GM19463 (cell line): ENCODE measurements around the gene CNMD.
"Not testable (repeated sequence)": the region's sequence is repeated elsewhere in the genome, so short reads cannot be mapped to it uniquely, and the experiment has no call there.

Experiments
- ATAC-seq: cut with Tn5 transposase; IDR thresholded peaks from one replicate; pipeline ENCODE4 v1.9.1; 2021; ENCODE audit warnings: mild to moderate bottlenecking, moderate library complexity; ENCODE audit not compliant: unreplicated experiment

CNMD gene

GRCh38 chr13:52746141-52746540 lies 6.5 kb upstream of the CNMD start:
- ATAC-seq = no peak

- no peak for ATAC-seq
These were observed 5.3 kb upstream of the CNMD start for GRCh38 chr13:52744842-52745375.

- ATAC-seq = no peak
These were observed 4.4 kb upstream of the CNMD start for GRCh38 chr13:52743988-52744387.

GRCh38 chr13:52743569-52743968 lies 3.9 kb upstream of the CNMD start:
- ATAC-seq = no peak

GRCh38 chr13:52738719-52739467 lies 727 bp downstream of the CNMD start:
- peak; percentile 72 for ATAC-seq

- no peak for ATAC-seq
These were observed 1.7 kb downstream of the CNMD start for GRCh38 chr13:52737965-52738364.

- no peak for ATAC-seq
These were observed 2.2 kb downstream of the CNMD start for GRCh38 chr13:52737451-52737850.

GRCh38 chr13:52736891-52737290 lies 2.7 kb downstream of the CNMD start:
- no peak for ATAC-seq

- no peak for ATAC-seq
These were observed 5.5 kb downstream of the CNMD start for GRCh38 chr13:52734075-52734623.

GRCh38 chr13:52726258-52726657 lies 13.4 kb downstream of the CNMD start:
- no peak for ATAC-seq

GRCh38 chr13:52725302-52725701 lies 14.3 kb downstream of the CNMD start:
- ATAC-seq = no peak

- no peak for ATAC-seq
These were observed 16.4 kb downstream of the CNMD start for GRCh38 chr13:52723181-52723580.

GRCh38 chr13:52721356-52721755 lies 18.3 kb downstream of the CNMD start:
- ATAC-seq = not testable (repeated sequence)

GRCh38 chr13:52720904-52721303 lies 18.7 kb downstream of the CNMD start:
- ATAC-seq = not testable (repeated sequence)

- no peak for ATAC-seq
These were observed 25.7 kb downstream of the CNMD start for GRCh38 chr13:52713894-52714293.

- ATAC-seq = no peak
These were observed 27.2 kb downstream of the CNMD start for GRCh38 chr13:52712385-52712784.

- ATAC-seq = no peak
These were observed 28.3 kb downstream of the CNMD start for GRCh38 chr13:52711286-52711685.

- not testable (repeated sequence) for ATAC-seq
These were observed 31.4 kb downstream of the CNMD start for GRCh38 chr13:52708266-52708665.

- no peak for ATAC-seq
These were observed 32.2 kb downstream of the CNMD start for GRCh38 chr13:52707375-52707774.

GRCh38 chr13:52706081-52706480 lies 33.5 kb downstream of the CNMD start:
- no peak for ATAC-seq

- ATAC-seq = no peak
These were observed 36.1 kb downstream of the CNMD start for GRCh38 chr13:52703482-52703881.

- no peak for ATAC-seq
These were observed 37.7 kb downstream of the CNMD start for GRCh38 chr13:52701728-52702465.
